ENCODE measurements around the gene XKR7.

GRCh38 chr20:31937820-31938219, 30.1 kb upstream of the XKR7 start:
- TF ChIP-seq CTCF (IDR thresholded peaks at IDR 0.05 in 2 of 3, conservative IDR thresholded peaks at IDR 0.05 in 1 of 3; ENCODE audit: control insufficient read depth in 2 of 3, extremely low read depth in 1 of 3, insufficient read depth in 1 of 3, low read depth in 3 of 3, low read length in 3 of 3) (no peak), SMARCA5 (IDR thresholded peaks at IDR 0.05) (no peak), POLR2AphosphoS5 (IDR thresholded peaks at IDR 0.05; ENCODE audit: low read length) (no peak), IRF3 (IDR thresholded peaks at IDR 0.05) (no peak), POLR2A (IDR thresholded peaks at IDR 0.05; ENCODE audit: low read depth, low read length) (no peak), POLR2AphosphoS2 (IDR thresholded peaks at IDR 0.05; ENCODE audit: low read depth, low read length) (no peak), MAX (IDR thresholded peaks at IDR 0.05; ENCODE audit: low read depth, low read length) (no peak), ZBTB33 (IDR thresholded peaks at IDR 0.05) (no peak), SMAD1 (IDR thresholded peaks at IDR 0.05; ENCODE audit: low read depth, partially characterized antibody) (no peak), ELK1 (IDR thresholded peaks at IDR 0.05; ENCODE audit: low read depth, low read length) (no peak), CREM (IDR thresholded peaks at IDR 0.05; ENCODE audit: low read depth) (no peak), EZH2 (IDR thresholded peaks at IDR 0.05; ENCODE audit: borderline replicate concordance, control insufficient read depth, low read depth, low read length) (no peak)

Data from GM12878 (cell line).